Measurements from ENCODE around the gene FAM118A.

DNA sequence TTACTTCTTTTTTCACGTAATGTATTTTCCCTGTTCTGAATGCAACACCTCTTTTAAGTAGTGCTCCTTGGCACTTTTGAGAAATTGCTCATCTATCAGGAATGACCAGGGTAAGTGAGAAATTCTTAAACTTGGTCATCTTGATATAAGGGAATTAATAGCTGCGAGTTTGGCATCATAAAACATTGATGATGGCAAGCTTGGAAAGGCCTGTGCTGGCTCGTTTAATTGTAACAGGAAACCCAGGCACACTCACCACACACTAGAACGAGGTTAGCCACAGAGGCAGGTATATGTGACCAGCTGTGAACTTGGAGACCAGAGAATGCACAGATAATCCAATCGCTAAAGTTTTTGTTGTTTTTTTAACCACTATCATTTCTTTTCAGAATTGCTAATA lies 24.3 kb downstream of the FAM118A start:
- TF ChIP-seq, protein P1, sequence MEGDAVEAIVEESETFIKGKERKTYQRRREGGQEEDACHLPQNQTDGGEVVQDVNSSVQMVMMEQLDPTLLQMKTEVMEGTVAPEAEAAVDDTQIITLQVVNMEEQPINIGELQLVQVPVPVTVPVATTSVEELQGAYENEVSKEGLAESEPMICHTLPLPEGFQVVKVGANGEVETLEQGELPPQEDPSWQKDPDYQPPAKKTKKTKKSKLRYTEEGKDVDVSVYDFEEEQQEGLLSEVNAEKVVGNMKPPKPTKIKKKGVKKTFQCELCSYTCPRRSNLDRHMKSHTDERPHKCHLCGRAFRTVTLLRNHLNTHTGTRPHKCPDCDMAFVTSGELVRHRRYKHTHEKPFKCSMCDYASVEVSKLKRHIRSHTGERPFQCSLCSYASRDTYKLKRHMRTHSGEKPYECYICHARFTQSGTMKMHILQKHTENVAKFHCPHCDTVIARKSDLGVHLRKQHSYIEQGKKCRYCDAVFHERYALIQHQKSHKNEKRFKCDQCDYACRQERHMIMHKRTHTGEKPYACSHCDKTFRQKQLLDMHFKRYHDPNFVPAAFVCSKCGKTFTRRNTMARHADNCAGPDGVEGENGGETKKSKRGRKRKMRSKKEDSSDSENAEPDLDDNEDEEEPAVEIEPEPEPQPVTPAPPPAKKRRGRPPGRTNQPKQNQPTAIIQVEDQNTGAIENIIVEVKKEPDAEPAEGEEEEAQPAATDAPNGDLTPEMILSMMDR (conservative IDR thresholded peaks at IDR 0.05; ENCODE audit: low read depth, low read length): no peak
- TF ChIP-seq EZH2 (IDR thresholded peaks at IDR 0.05; ENCODE audit: low read length, unreplicated experiment): no peak
